ENCODE data around the gene FA2H.
"Not testable (repeated sequence)": the region's sequence is repeated elsewhere in the genome, so short reads cannot be mapped to it uniquely, and the experiment has no call there.

The FA2H gene

DNA sequence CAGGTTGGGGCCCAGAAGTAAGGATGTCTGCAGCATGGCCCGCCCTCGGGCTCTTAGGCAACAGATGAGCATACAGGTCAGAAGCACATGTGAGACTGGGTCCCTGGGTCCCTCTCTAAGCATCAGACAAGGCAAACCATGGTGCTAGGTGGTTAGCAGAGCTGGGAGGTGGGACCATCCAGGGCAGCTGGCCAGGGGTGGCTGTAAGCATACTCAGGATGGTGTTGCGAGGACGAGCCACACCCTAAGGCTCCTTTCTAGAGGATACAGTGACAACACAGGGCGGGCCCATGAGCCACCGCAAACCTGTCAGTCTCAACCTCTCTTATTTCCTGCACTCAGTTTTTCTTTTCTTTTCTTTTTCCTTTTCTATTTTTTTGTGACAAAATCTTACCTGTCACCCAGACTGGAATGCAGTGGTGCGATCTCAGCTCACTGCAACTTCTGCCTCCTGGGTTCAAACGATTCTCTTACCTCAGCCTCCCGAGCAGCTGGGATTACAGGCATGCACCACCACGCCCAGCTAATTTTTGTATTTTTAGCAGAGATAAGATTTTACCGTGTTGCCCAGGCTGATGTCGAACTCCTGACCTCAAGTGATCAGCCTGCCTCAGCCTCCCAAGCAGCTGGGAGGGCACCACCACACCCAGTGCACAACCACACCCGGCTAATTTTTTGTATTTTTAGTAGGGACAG lies 3.6 kb downstream of the FA2H start:
- H3K27ac ChIP-seq (ENCODE audit: low read depth, low read length, severe bottlenecking): no peak overlapping the region
- H3K4me1 ChIP-seq (ENCODE audit: control insufficient read depth, insufficient read depth, low read length, poor library complexity, severe bottlenecking): peaks cover 4% of the 10 kb centered on the region
- no peak overlapping the region for H3K4me3 ChIP-seq (ENCODE audit: extremely low read depth, insufficient read depth, low read length, poor library complexity, severe bottlenecking)
- H3K9me3 ChIP-seq (ENCODE audit: control insufficient read depth, low read length): no peaks in the 10 kb centered on the region
- H3K36me3 ChIP-seq (ENCODE audit: control insufficient read depth, insufficient read depth, low read length): no peaks in the 10 kb centered on the region
- WGBS, 2 experiments (ENCODE audit: insufficient coverage in 2 of 2): 87 to 92% methylated on average over 10 to 12 of the region's 13 CpGs

DNA sequence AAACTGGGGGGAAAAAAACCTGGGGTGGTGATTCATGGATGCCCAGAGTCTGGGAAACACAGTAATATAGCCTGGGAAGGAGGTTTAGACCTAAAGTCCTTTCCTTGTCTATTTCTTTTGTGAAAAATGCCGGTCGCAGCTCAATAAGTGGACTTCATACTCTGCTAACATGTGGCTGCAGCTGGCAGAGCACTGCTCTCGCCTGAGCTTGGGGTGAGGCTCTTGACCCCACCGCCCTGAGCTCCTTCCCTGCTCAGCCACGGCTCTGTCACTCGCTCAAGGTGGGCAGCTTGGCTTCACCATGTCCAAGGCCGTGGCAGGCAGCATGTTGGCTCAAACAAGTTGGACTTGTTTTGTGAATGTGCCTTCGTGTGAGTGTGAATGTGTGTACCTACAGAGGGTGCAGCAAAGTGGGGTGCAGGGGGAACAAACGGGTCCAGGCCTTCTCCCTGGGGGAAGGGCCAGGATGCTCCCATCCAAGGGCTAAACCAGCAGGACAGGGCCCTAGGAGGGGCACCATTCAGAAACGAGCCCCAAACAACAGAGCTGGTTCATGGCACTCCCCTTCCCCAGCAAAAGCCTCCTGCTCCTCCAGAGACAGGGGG lies 4.9 kb downstream of the FA2H start:
- WGBS, 2 experiments (ENCODE audit: insufficient coverage in 2 of 2): 89 to 93% methylated on average over 4 to 8 of the region's 10 CpGs

GRCh38 chr16:74768239-74768638 lies 6.4 kb downstream of the FA2H start:
- no peak overlapping the region for H3K4me3 ChIP-seq (ENCODE audit: extremely low read depth, insufficient read depth, low read length, poor library complexity, severe bottlenecking)
- H3K9me3 ChIP-seq (ENCODE audit: control insufficient read depth, low read length): no peaks in the 10 kb centered on the region
- no peak overlapping the region for H3K27ac ChIP-seq (ENCODE audit: low read depth, low read length, severe bottlenecking)
- WGBS, 2 experiments (ENCODE audit: insufficient coverage in 2 of 2): 78 to 80% methylated on average over 4 to 6 of the region's 6 CpGs
- H3K36me3 ChIP-seq (ENCODE audit: control insufficient read depth, insufficient read depth, low read length): no peaks in the 10 kb centered on the region
- no peaks in the 10 kb centered on the region for H3K4me1 ChIP-seq (ENCODE audit: control insufficient read depth, insufficient read depth, low read length, poor library complexity, severe bottlenecking)

More for the DNA sequence above, 4.9 kb downstream of the FA2H start:
- Histone ChIP-seq H3K36me3 (ENCODE audit: control insufficient read depth, insufficient read depth, low read length) (no peaks in the 10 kb centered on the region), H3K27ac (ENCODE audit: low read depth, low read length, severe bottlenecking) (no peak overlapping the region), H3K4me1 (ENCODE audit: control insufficient read depth, insufficient read depth, low read length, poor library complexity, severe bottlenecking) (peaks cover 4% of the 10 kb centered on the region), H3K4me3 (ENCODE audit: extremely low read depth, insufficient read depth, low read length, poor library complexity, severe bottlenecking) (no peak overlapping the region), H3K9me3 (ENCODE audit: control insufficient read depth, low read length) (no peaks in the 10 kb centered on the region)

GRCh38 chr16:74767749-74768148 lies 6.9 kb downstream of the FA2H start:
- 83 to 86% methylated on average over 2 to 5 of the region's 7 CpGs for WGBS, 2 experiments (ENCODE audit: insufficient coverage in 2 of 2)
- no peaks in the 10 kb centered on the region for H3K9me3 ChIP-seq (ENCODE audit: control insufficient read depth, low read length)
- H3K4me1 ChIP-seq (ENCODE audit: control insufficient read depth, insufficient read depth, low read length, poor library complexity, severe bottlenecking): no peaks in the 10 kb centered on the region
- no peak overlapping the region for H3K4me3 ChIP-seq (ENCODE audit: extremely low read depth, insufficient read depth, low read length, poor library complexity, severe bottlenecking)
- H3K36me3 ChIP-seq (ENCODE audit: control insufficient read depth, insufficient read depth, low read length): no peaks in the 10 kb centered on the region
- H3K27ac ChIP-seq (ENCODE audit: low read depth, low read length, severe bottlenecking): no peak overlapping the region

- no peak overlapping the region for H3K27ac ChIP-seq (ENCODE audit: low read depth, low read length, severe bottlenecking)
- H3K4me3 ChIP-seq (ENCODE audit: extremely low read depth, insufficient read depth, low read length, poor library complexity, severe bottlenecking): no peak overlapping the region
- H3K9me3 ChIP-seq (ENCODE audit: control insufficient read depth, low read length): no peaks in the 10 kb centered on the region
- H3K36me3 ChIP-seq (ENCODE audit: control insufficient read depth, insufficient read depth, low read length): no peaks in the 10 kb centered on the region
- WGBS, 2 experiments (ENCODE audit: insufficient coverage in 2 of 2): 92 to 96% methylated on average over 5 to 6 of the region's 7 CpGs
- no peaks in the 10 kb centered on the region for H3K4me1 ChIP-seq (ENCODE audit: control insufficient read depth, insufficient read depth, low read length, poor library complexity, severe bottlenecking)
Measured at GRCh38 chr16:74766729-74767128, 7.9 kb downstream of the FA2H start.

GRCh38 chr16:74764184-74764583 lies 10.4 kb downstream of the FA2H start:
- no CpG with 5 or more reads among the region's 3 CpGs for WGBS, 2 experiments (ENCODE audit: insufficient coverage in 2 of 2)
- H3K4me3 ChIP-seq (ENCODE audit: extremely low read depth, insufficient read depth, low read length, poor library complexity, severe bottlenecking); H3K9me3 ChIP-seq (ENCODE audit: control insufficient read depth, low read length); H3K4me1 ChIP-seq (ENCODE audit: control insufficient read depth, insufficient read depth, low read length, poor library complexity, severe bottlenecking); H3K36me3 ChIP-seq (ENCODE audit: control insufficient read depth, insufficient read depth, low read length); H3K27ac ChIP-seq (ENCODE audit: low read depth, low read length, severe bottlenecking): not testable (repeated sequence)

DNA sequence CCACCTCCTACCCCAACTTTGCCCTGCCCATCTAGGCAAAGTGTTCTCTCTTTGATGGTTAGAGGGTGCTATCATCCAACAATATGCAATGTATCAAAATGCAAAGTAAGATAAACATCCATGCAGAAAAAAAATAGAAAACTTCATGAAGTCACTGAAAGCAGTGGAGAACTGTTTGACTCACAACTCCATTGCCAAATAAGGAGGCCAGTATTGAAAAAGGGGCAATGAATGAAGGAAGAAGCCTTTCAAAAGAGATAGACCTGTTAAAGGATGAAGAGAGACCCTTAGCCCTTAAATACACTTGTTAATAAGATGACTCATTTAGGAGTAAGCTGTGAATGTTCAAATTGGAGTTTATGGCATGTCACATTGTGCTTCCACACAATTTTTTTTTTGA lies 13.0 kb downstream of the FA2H start:
- H3K27ac ChIP-seq (ENCODE audit: low read depth, low read length, severe bottlenecking): no peak overlapping the region
- no peaks in the 10 kb centered on the region for H3K36me3 ChIP-seq (ENCODE audit: control insufficient read depth, insufficient read depth, low read length)
- H3K9me3 ChIP-seq (ENCODE audit: control insufficient read depth, low read length): no peaks in the 10 kb centered on the region

GRCh38 chr16:74760007-74760767 lies 14.4 kb downstream of the FA2H start:
- H3K9me3 ChIP-seq (ENCODE audit: control insufficient read depth, low read length): no peaks in the 10 kb centered on the region
- 96 to 97% methylated on average over 6 to 11 of the region's 11 CpGs for WGBS, 2 experiments (ENCODE audit: insufficient coverage in 2 of 2)
- H3K4me1 ChIP-seq (ENCODE audit: control insufficient read depth, insufficient read depth, low read length, poor library complexity, severe bottlenecking): peaks cover 5% of the 10 kb centered on the region
- no peak overlapping the region for H3K4me3 ChIP-seq (ENCODE audit: extremely low read depth, insufficient read depth, low read length, poor library complexity, severe bottlenecking)
- no peaks in the 10 kb centered on the region for H3K36me3 ChIP-seq (ENCODE audit: control insufficient read depth, insufficient read depth, low read length)
- no peak overlapping the region for H3K27ac ChIP-seq (ENCODE audit: low read depth, low read length, severe bottlenecking)

More for the DNA sequence above, 13.0 kb downstream of the FA2H start:
- peaks cover 5% of the 10 kb centered on the region for H3K4me1 ChIP-seq (ENCODE audit: control insufficient read depth, insufficient read depth, low read length, poor library complexity, severe bottlenecking)
- H3K4me3 ChIP-seq (ENCODE audit: extremely low read depth, insufficient read depth, low read length, poor library complexity, severe bottlenecking): no peak overlapping the region

DNA sequence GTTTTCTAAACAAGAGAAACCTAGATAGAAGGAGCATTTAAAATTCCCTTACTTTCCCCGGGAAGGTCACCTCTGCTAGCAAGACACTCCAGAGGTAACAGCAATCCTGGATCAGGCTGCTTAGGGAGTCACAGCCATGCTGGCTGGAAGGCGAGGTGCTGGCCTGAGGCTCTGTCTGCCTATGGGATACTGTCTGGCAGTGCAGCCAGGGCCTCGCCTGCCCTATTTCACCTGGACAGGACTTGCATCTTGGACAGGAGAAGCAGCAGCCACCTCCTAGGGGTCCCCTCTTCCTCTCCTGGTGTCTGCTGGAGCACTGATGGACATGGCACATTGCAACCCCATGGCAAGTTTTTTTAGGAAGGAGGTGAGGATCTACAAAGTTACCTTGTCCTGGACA lies 15.1 kb downstream of the FA2H start:
- no peaks in the 10 kb centered on the region for H3K36me3 ChIP-seq (ENCODE audit: control insufficient read depth, insufficient read depth, low read length)
- H3K9me3 ChIP-seq (ENCODE audit: control insufficient read depth, low read length): no peaks in the 10 kb centered on the region
- no peak overlapping the region for H3K4me3 ChIP-seq (ENCODE audit: extremely low read depth, insufficient read depth, low read length, poor library complexity, severe bottlenecking)
- 80 to 86% methylated on average over 3 of the region's 3 CpGs for WGBS, 2 experiments (ENCODE audit: insufficient coverage in 2 of 2)
- H3K4me1 ChIP-seq (ENCODE audit: control insufficient read depth, insufficient read depth, low read length, poor library complexity, severe bottlenecking): peaks cover 5% of the 10 kb centered on the region
- H3K27ac ChIP-seq (ENCODE audit: low read depth, low read length, severe bottlenecking): no peak overlapping the region

GRCh38 chr16:74758801-74759200 lies 15.8 kb downstream of the FA2H start:
- H3K9me3 ChIP-seq (ENCODE audit: control insufficient read depth, low read length): no peaks in the 10 kb centered on the region
- peaks cover 5% of the 10 kb centered on the region for H3K4me1 ChIP-seq (ENCODE audit: control insufficient read depth, insufficient read depth, low read length, poor library complexity, severe bottlenecking)
- WGBS, 2 experiments (ENCODE audit: insufficient coverage in 2 of 2): 93% methylated on average over 3 of the region's 4 CpGs
- H3K36me3 ChIP-seq (ENCODE audit: control insufficient read depth, insufficient read depth, low read length): no peaks in the 10 kb centered on the region
- H3K4me3 ChIP-seq (ENCODE audit: extremely low read depth, insufficient read depth, low read length, poor library complexity, severe bottlenecking): no peak overlapping the region
- H3K27ac ChIP-seq (ENCODE audit: low read depth, low read length, severe bottlenecking): no peak overlapping the region

DNA sequence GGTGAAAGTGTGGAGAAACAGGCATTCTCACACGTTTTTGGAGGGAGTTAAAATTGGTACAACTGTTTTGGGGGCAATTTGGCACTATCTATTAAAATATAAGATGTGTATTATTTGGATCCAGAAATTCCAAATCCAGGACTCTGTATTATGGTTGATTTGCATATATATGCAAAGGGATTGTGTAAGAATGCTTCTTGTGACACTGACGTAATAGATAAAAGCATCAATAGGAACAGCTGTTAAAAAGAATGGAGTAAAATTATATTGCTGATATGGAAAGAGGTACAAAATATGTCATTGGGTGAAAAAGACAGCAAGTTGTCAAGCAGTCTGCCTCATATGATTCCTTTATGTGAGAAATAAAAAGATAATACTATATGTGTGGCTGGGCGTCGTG lies 17.3 kb downstream of the FA2H start:
- Histone ChIP-seq H3K27ac (ENCODE audit: low read depth, low read length, severe bottlenecking) (no peak overlapping the region), H3K36me3 (ENCODE audit: control insufficient read depth, insufficient read depth, low read length) (no peaks in the 10 kb centered on the region), H3K4me3 (ENCODE audit: extremely low read depth, insufficient read depth, low read length, poor library complexity, severe bottlenecking) (no peak overlapping the region), H3K9me3 (ENCODE audit: control insufficient read depth, low read length) (no peaks in the 10 kb centered on the region), H3K4me1 (ENCODE audit: control insufficient read depth, insufficient read depth, low read length, poor library complexity, severe bottlenecking) (peaks cover 5% of the 10 kb centered on the region)
- whole genome bisulfite sequencing, 2 experiments (ENCODE audit: insufficient coverage in 2 of 2): 97 to 100% methylated on average over 1 to 2 of the region's 4 CpGs

All from mesodermal cell (in vitro differentiated cells).